ENCODE measurements around the gene BMS1.

DNA sequence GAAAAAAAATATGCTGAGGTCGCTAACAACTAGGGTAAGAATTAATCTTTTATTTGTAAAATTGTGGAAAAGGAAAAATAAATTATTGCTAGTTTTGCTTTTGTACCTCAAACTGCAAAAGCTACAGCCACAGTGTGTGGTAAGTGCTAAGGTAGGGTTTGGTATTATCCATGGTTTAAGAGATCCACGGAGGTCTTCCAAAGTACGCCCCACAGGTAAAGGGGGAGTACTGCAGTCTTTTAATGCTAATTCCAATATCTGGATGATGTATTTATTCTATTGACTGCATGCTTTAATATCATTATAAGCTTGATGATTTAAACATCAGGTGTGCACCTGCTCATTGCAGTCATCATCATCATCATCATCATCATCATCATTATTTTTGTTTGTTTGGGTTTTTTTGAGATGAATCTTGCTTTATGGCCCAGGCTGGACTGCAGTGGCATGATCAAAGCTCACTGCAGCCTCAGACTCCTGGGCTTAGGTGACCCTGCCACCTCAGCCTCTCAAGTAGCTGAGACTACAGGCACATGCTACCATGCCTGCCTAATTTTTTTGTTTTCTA, 38.4 kb upstream of the BMS1 start:
- no peak for TF ChIP-seq SIN3A (IDR thresholded peaks at IDR 0.05; ENCODE audit: borderline replicate concordance, insufficient read depth, low read length)
- no peak for TF ChIP-seq POLR2AphosphoS5 (IDR thresholded peaks at IDR 0.05; ENCODE audit: low read depth, low read length)
- no peak for TF ChIP-seq TAF1 (IDR thresholded peaks at IDR 0.05; ENCODE audit: borderline replicate concordance, insufficient read depth, low read length)
- TF ChIP-seq, protein P1, sequence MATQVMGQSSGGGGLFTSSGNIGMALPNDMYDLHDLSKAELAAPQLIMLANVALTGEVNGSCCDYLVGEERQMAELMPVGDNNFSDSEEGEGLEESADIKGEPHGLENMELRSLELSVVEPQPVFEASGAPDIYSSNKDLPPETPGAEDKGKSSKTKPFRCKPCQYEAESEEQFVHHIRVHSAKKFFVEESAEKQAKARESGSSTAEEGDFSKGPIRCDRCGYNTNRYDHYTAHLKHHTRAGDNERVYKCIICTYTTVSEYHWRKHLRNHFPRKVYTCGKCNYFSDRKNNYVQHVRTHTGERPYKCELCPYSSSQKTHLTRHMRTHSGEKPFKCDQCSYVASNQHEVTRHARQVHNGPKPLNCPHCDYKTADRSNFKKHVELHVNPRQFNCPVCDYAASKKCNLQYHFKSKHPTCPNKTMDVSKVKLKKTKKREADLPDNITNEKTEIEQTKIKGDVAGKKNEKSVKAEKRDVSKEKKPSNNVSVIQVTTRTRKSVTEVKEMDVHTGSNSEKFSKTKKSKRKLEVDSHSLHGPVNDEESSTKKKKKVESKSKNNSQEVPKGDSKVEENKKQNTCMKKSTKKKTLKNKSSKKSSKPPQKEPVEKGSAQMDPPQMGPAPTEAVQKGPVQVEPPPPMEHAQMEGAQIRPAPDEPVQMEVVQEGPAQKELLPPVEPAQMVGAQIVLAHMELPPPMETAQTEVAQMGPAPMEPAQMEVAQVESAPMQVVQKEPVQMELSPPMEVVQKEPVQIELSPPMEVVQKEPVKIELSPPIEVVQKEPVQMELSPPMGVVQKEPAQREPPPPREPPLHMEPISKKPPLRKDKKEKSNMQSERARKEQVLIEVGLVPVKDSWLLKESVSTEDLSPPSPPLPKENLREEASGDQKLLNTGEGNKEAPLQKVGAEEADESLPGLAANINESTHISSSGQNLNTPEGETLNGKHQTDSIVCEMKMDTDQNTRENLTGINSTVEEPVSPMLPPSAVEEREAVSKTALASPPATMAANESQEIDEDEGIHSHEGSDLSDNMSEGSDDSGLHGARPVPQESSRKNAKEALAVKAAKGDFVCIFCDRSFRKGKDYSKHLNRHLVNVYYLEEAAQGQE (IDR thresholded peaks at IDR 0.05; ENCODE audit: insufficient read depth in 1 of 2, low read depth in 2 of 2, low read length in 2 of 2): no peak

Data from PFSK-1 (cell line).